Measurements from ENCODE around the gene ACVR1. TPM values are rescaled to one million over a fixed set of nuclear protein-coding genes. Genes with fewer than 3 reads are reported as not detected.

Gene ACVR1
- total and polyA plus RNA-seq, 5 donors from 2014 or later, result 14.1 to 64.2 (median 19.4) TPM

GRCh38 chr2:157825885-157826284 lies 50.2 kb downstream of the ACVR1 start:
- Mint-ChIP-seq H3K27ac (peak overlapping the region in 2 of 3 donors; percentile 34 to 81), H3K4me3 (no peak overlapping the region)

DNA sequence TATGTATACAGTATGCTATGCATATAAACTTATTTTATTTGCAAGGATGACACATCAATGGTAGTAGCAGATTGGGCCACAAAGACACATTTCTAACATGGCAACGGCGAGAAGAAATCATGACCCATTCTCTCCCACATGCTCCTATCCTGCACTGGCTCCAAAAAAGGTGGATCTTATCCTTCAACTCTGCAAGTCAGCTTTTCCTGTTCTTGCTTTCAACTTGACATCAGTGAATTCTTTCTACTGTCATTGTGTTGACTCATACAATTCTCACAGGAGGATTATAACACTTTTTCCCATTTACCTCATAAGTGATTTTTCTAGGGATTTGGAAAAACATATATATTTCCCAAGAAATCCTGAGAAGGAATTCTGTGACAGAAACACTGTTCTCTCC lies 53.1 kb downstream of the ACVR1 start:
- peaks cover 23 to 39% (median 27%) of the 10 kb centered on the region in 4 donors for H3K4me1 Mint-ChIP-seq
- ATAC-seq (ENCODE audit: low read depth in 2 of 2), result no peak

More at GRCh38 chr2:157825885-157826284, 50.2 kb downstream of the ACVR1 start:
- ATAC-seq (ENCODE audit: low read depth in 2 of 2) (no peak), DNase-seq (no peak)
- Histone ChIP-seq H3K4me1 (ENCODE audit: control insufficient read depth, insufficient read depth, low read length, poor library complexity, severe bottlenecking) (no peaks in the 10 kb centered on the region), H3K4me3 (ENCODE audit: low read depth, low read length) (no peak overlapping the region), H3K36me3 (ENCODE audit: control insufficient read depth, insufficient read depth, low read length) (peaks cover 13% of the 10 kb centered on the region), H3K27ac (ENCODE audit: insufficient read depth, low read length, poor library complexity, severe bottlenecking) (no peak overlapping the region), H3K27me3 (ENCODE audit: control insufficient read depth, insufficient read depth, low read length) (no peaks in the 10 kb centered on the region), H3K9me3 (ENCODE audit: control insufficient read depth in 2 of 2, low read length in 2 of 2) (no peaks in the 10 kb centered on the region)
- Mint-ChIP-seq H3K27me3 (no peaks in the 10 kb centered on the region), H3K36me3 (peaks cover 40% of the 10 kb centered on the region), H3K9me3 (no peaks in the 10 kb centered on the region), H3K4me1 (peaks cover 28 to 47% (median 32%) of the 10 kb centered on the region in 4 donors)

GRCh38 chr2:157822533-157822932 lies 53.6 kb downstream of the ACVR1 start:
- peaks cover 26% of the 10 kb centered on the region for H3K36me3 ChIP-seq (ENCODE audit: control insufficient read depth, insufficient read depth, low read length)
- H3K4me1 Mint-ChIP-seq, result peaks cover 20 to 39% (median 26%) of the 10 kb centered on the region in 4 donors
- DNase-seq (no peak), ATAC-seq (ENCODE audit: low read depth in 2 of 2) (no peak)
- H3K9me3 Mint-ChIP-seq, result no peaks in the 10 kb centered on the region
- H3K27me3 Mint-ChIP-seq, result no peaks in the 10 kb centered on the region
- H3K9me3 ChIP-seq (ENCODE audit: control insufficient read depth in 2 of 2, low read length in 2 of 2), result no peaks in the 10 kb centered on the region
- peak overlapping the region in 1 of 3 donors; percentile 35 for H3K27ac Mint-ChIP-seq
- H3K4me3 Mint-ChIP-seq, result no peak overlapping the region
- no peaks in the 10 kb centered on the region for H3K4me1 ChIP-seq (ENCODE audit: control insufficient read depth, insufficient read depth, low read length, poor library complexity, severe bottlenecking)
- H3K4me3 ChIP-seq (ENCODE audit: low read depth, low read length), result no peak overlapping the region
- no peak overlapping the region for H3K27ac ChIP-seq (ENCODE audit: insufficient read depth, low read length, poor library complexity, severe bottlenecking)
- H3K27me3 ChIP-seq (ENCODE audit: control insufficient read depth, insufficient read depth, low read length), result no peaks in the 10 kb centered on the region
- peaks cover 42% of the 10 kb centered on the region for H3K36me3 Mint-ChIP-seq

More for the DNA sequence above, 53.1 kb downstream of the ACVR1 start:
- H3K27ac Mint-ChIP-seq, result peak overlapping the region in 1 of 3 donors; percentile 35
- Histone ChIP-seq H3K36me3 (ENCODE audit: control insufficient read depth, insufficient read depth, low read length) (peaks cover 21% of the 10 kb centered on the region), H3K4me3 (ENCODE audit: low read depth, low read length) (no peak overlapping the region), H3K4me1 (ENCODE audit: control insufficient read depth, insufficient read depth, low read length, poor library complexity, severe bottlenecking) (no peaks in the 10 kb centered on the region), H3K27ac (ENCODE audit: insufficient read depth, low read length, poor library complexity, severe bottlenecking) (no peak overlapping the region), H3K27me3 (ENCODE audit: control insufficient read depth, insufficient read depth, low read length) (no peaks in the 10 kb centered on the region), H3K9me3 (ENCODE audit: control insufficient read depth in 2 of 2, low read length in 2 of 2) (no peaks in the 10 kb centered on the region)
- no peaks in the 10 kb centered on the region for H3K9me3 Mint-ChIP-seq
- H3K27me3 Mint-ChIP-seq, result no peaks in the 10 kb centered on the region
- DNase-seq, result no peak
- peaks cover 39% of the 10 kb centered on the region for H3K36me3 Mint-ChIP-seq
- no peak overlapping the region for H3K4me3 Mint-ChIP-seq

DNA sequence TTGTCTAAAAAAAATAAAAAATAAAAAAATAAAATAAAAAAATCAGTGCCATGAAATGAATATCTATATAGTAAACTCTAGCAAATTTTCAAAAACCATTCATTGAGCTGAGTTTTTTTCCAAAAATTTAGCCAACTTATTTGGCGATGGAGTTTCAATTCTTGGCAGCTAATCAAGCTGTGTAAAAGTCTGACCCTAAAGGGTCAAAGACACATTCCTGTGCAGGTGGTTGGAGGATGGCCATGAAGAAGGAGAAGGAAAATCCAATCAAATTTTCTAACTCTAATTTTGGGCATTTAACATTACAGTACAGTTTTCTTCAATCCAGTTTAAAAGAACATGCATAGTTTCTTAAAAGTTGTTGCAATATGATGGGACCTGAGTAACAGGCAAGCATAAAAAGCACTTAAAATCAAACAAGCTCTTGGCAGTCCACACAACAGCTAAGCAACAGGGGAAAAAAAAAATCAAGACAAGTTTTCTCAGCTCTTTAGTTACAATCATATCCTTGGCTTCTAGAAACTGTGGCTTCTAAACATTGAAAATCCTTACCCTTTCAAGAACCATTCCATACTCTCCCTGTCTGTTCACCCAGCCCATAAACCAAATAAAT lies 54.5 kb downstream of the ACVR1 start:
- Histone ChIP-seq H3K9me3 (ENCODE audit: control insufficient read depth in 2 of 2, low read length in 2 of 2) (no peaks in the 10 kb centered on the region), H3K36me3 (ENCODE audit: control insufficient read depth, insufficient read depth, low read length) (peaks cover 35% of the 10 kb centered on the region), H3K27me3 (ENCODE audit: control insufficient read depth, insufficient read depth, low read length) (no peaks in the 10 kb centered on the region), H3K4me1 (ENCODE audit: control insufficient read depth, insufficient read depth, low read length, poor library complexity, severe bottlenecking) (no peaks in the 10 kb centered on the region), H3K27ac (ENCODE audit: insufficient read depth, low read length, poor library complexity, severe bottlenecking) (no peak overlapping the region), H3K4me3 (ENCODE audit: low read depth, low read length) (no peak overlapping the region)
- Mint-ChIP-seq H3K27me3 (no peaks in the 10 kb centered on the region), H3K36me3 (peaks cover 50% of the 10 kb centered on the region), H3K27ac (peak overlapping the region in 2 of 3 donors; percentile 44 to 64), H3K4me3 (no peak overlapping the region), H3K4me1 (peaks cover 18 to 44% (median 30%) of the 10 kb centered on the region in 4 donors), H3K9me3 (no peaks in the 10 kb centered on the region)
- DNase-seq (no peak), ATAC-seq (ENCODE audit: low read depth in 2 of 2) (no peak)

GRCh38 chr2:157820193-157820592 lies 55.9 kb downstream of the ACVR1 start:
- H3K27me3 Mint-ChIP-seq, result no peaks in the 10 kb centered on the region
- H3K27ac Mint-ChIP-seq, result peak overlapping the region in 2 of 3 donors; percentile 10 to 38
- H3K36me3 Mint-ChIP-seq, result peaks cover 43% of the 10 kb centered on the region

DNA sequence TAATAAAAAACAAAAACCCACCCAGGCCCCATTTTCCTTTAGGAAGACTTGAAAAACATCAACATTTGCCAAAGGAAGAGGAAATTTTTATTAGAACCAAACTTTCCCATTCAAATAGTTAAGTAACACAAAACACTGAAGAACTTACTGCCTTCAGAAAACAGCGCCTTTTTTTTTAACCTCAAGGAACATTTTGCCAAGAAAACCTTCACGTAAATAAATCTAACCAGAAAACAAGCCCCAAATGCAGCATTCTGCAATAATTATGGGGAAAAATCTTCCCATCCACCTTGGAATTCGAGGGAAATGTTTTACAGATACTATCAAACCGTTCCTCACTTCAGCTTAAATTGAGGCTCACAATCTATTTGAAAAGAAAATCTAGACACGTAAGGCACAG lies 56.4 kb downstream of the ACVR1 start:
- no peaks in the 10 kb centered on the region for H3K27me3 Mint-ChIP-seq
- ATAC-seq (ENCODE audit: low read depth in 2 of 2) (no peak), DNase-seq (no peak)
- no peaks in the 10 kb centered on the region for H3K27me3 ChIP-seq (ENCODE audit: control insufficient read depth, insufficient read depth, low read length)
- no peak overlapping the region for H3K27ac ChIP-seq (ENCODE audit: insufficient read depth, low read length, poor library complexity, severe bottlenecking)
- peaks cover 38% of the 10 kb centered on the region for H3K36me3 Mint-ChIP-seq
- peaks cover 30% of the 10 kb centered on the region for H3K36me3 ChIP-seq (ENCODE audit: control insufficient read depth, insufficient read depth, low read length)
- H3K4me3 ChIP-seq (ENCODE audit: low read depth, low read length), result no peak overlapping the region
- H3K4me1 Mint-ChIP-seq, result peaks cover 10 to 33% (median 21%) of the 10 kb centered on the region in 4 donors
- no peaks in the 10 kb centered on the region for H3K4me1 ChIP-seq (ENCODE audit: control insufficient read depth, insufficient read depth, low read length, poor library complexity, severe bottlenecking)
- H3K27ac Mint-ChIP-seq, result peak overlapping the region in 2 of 3 donors; percentile 38 to 64
- no peaks in the 10 kb centered on the region for H3K9me3 ChIP-seq (ENCODE audit: control insufficient read depth in 2 of 2, low read length in 2 of 2)
- no peaks in the 10 kb centered on the region for H3K9me3 Mint-ChIP-seq
- no peak overlapping the region for H3K4me3 Mint-ChIP-seq

More at GRCh38 chr2:157820193-157820592, 55.9 kb downstream of the ACVR1 start:
- Histone ChIP-seq H3K4me1 (ENCODE audit: control insufficient read depth, insufficient read depth, low read length, poor library complexity, severe bottlenecking) (no peaks in the 10 kb centered on the region), H3K4me3 (ENCODE audit: low read depth, low read length) (no peak overlapping the region), H3K36me3 (ENCODE audit: control insufficient read depth, insufficient read depth, low read length) (peaks cover 31% of the 10 kb centered on the region), H3K9me3 (ENCODE audit: control insufficient read depth in 2 of 2, low read length in 2 of 2) (no peaks in the 10 kb centered on the region), H3K27ac (ENCODE audit: insufficient read depth, low read length, poor library complexity, severe bottlenecking) (no peak overlapping the region), H3K27me3 (ENCODE audit: control insufficient read depth, insufficient read depth, low read length) (no peaks in the 10 kb centered on the region)
- H3K4me1 Mint-ChIP-seq, result peaks cover 12 to 37% (median 25%) of the 10 kb centered on the region in 4 donors
- no peak for DNase-seq
- H3K9me3 Mint-ChIP-seq, result no peaks in the 10 kb centered on the region
- H3K4me3 Mint-ChIP-seq, result no peak overlapping the region
- ATAC-seq (ENCODE audit: low read depth in 2 of 2), result no peak

DNA sequence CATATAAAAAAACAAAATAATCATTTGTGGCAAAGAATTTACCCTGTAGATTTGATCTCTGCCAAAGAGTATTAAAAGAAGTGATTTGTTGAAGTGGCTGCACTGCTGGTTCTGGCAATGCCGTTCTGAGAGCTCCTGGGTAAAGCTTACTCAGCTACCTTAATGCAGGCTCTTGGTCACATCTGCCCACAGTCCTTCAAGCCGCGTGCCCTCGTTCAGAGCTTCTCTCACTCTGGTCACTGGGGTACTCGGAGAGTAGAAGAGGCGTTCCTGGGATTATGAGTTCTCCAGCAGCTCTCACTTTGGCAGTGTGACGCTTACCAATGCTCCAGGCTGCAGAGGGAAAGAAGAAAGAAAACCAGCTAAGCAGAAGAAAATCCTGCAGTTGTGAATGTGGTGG lies 57.9 kb downstream of the ACVR1 start:
- Mint-ChIP-seq H3K36me3 (peaks cover 38% of the 10 kb centered on the region), H3K9me3 (no peaks in the 10 kb centered on the region), H3K4me3 (no peak overlapping the region), H3K27me3 (no peaks in the 10 kb centered on the region), H3K27ac (no peak overlapping the region), H3K4me1 (peaks cover 9 to 33% (median 17%) of the 10 kb centered on the region in 4 donors)
- Histone ChIP-seq H3K36me3 (ENCODE audit: control insufficient read depth, insufficient read depth, low read length) (peaks cover 33% of the 10 kb centered on the region), H3K9me3 (ENCODE audit: control insufficient read depth in 2 of 2, low read length in 2 of 2) (no peaks in the 10 kb centered on the region), H3K4me1 (ENCODE audit: control insufficient read depth, insufficient read depth, low read length, poor library complexity, severe bottlenecking) (no peaks in the 10 kb centered on the region), H3K27me3 (ENCODE audit: control insufficient read depth, insufficient read depth, low read length) (no peaks in the 10 kb centered on the region), H3K27ac (ENCODE audit: insufficient read depth, low read length, poor library complexity, severe bottlenecking) (no peak overlapping the region), H3K4me3 (ENCODE audit: low read depth, low read length) (no peak overlapping the region)
- no peak for DNase-seq
- no peak for ATAC-seq (ENCODE audit: low read depth in 2 of 2)

DNA sequence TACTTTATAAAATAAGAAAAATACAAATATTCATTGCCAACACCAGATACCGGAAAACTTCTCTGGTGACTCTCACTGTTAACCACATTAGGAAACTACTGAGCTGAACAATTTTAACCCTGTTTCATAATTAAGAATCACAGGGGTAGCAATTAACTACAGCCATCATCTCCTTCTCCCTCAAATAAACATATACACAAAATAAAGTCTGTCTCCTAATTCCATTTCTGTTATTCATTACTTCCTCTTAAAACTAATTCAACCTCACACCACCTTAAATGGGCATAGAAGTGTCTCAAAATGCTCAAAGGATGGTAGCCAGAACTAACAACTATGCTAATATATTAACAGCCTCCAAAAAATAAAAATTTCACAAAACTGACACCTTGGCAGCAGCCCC lies 60.7 kb downstream of the ACVR1 start:
- no peak overlapping the region for H3K27ac ChIP-seq (ENCODE audit: insufficient read depth, low read length, poor library complexity, severe bottlenecking)
- no peak overlapping the region for H3K4me3 Mint-ChIP-seq
- no peak overlapping the region for H3K4me3 ChIP-seq (ENCODE audit: low read depth, low read length)
- DNase-seq (no peak), ATAC-seq (ENCODE audit: low read depth in 2 of 2) (no peak)
- no peaks in the 10 kb centered on the region for H3K9me3 ChIP-seq (ENCODE audit: control insufficient read depth in 2 of 2, low read length in 2 of 2)
- H3K27ac Mint-ChIP-seq, result no peak overlapping the region
- no peaks in the 10 kb centered on the region for H3K27me3 Mint-ChIP-seq
- peaks cover 8 to 30% (median 15%) of the 10 kb centered on the region in 4 donors for H3K4me1 Mint-ChIP-seq
- H3K36me3 ChIP-seq (ENCODE audit: control insufficient read depth, insufficient read depth, low read length), result peaks cover 46% of the 10 kb centered on the region
- no peaks in the 10 kb centered on the region for H3K27me3 ChIP-seq (ENCODE audit: control insufficient read depth, insufficient read depth, low read length)
- no peaks in the 10 kb centered on the region for H3K9me3 Mint-ChIP-seq
- H3K4me1 ChIP-seq (ENCODE audit: control insufficient read depth, insufficient read depth, low read length, poor library complexity, severe bottlenecking), result no peaks in the 10 kb centered on the region
- peaks cover 52% of the 10 kb centered on the region for H3K36me3 Mint-ChIP-seq

Measured in CD4-positive, CD25-positive, alpha-beta regulatory T cell (primary cell).